Right lobe of liver (tissue), 4 donors: ENCODE results near the gene ARFGAP1.

Experiments used
- POLR2A ChIP-seq: fragments of 450-650 bp; IDR thresholded peaks from one replicate; pipeline ENCODE4 v1.6.1; 2017; ENCODE audit warnings: antibody characterized with exemption, mild to moderate bottlenecking
- TF ChIP-seq, protein P1 (sequence below), 4 donors: fragments of 200-600 bp in 3 of 4; fragments of 450-650 bp in 1 of 4; IDR thresholded peaks; one replicate each; pipeline versions ENCODE4 v1.5.1 to v1.8.0; 2016 to 2022; ENCODE audit warnings: antibody characterized with exemption in 4 of 4, mild to moderate bottlenecking in 2 of 4
- donor health status: DM: no; HTN: no; CAD: no.
- donor health status: DM: no; HTN: no; CAD: no.
- donor health status: DM: no; HTN: yes; CAD: no.

DNA sequence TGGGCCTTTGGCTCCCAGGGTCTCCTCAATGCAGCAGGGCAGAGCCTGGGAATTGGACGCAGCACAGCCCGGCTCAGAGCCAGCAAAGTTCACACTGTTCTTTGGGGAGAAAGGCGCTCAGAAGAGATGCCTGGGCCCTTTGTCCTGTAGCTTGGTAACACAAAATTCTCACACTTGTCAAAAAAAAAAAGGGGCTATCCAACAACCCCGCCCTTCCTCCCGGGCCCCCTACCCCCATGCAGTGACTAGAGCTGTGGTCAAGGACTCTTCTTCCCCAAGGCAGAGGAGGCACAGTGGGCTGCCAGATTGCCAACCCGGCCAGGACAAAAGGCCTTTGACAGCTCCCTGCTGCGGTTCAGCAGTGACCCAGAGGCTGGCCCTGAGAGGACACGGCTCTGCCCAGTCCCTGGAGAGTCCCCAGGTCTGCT, 20.3 kb upstream of the ARFGAP1 start:
- TF ChIP-seq, protein P1, sequence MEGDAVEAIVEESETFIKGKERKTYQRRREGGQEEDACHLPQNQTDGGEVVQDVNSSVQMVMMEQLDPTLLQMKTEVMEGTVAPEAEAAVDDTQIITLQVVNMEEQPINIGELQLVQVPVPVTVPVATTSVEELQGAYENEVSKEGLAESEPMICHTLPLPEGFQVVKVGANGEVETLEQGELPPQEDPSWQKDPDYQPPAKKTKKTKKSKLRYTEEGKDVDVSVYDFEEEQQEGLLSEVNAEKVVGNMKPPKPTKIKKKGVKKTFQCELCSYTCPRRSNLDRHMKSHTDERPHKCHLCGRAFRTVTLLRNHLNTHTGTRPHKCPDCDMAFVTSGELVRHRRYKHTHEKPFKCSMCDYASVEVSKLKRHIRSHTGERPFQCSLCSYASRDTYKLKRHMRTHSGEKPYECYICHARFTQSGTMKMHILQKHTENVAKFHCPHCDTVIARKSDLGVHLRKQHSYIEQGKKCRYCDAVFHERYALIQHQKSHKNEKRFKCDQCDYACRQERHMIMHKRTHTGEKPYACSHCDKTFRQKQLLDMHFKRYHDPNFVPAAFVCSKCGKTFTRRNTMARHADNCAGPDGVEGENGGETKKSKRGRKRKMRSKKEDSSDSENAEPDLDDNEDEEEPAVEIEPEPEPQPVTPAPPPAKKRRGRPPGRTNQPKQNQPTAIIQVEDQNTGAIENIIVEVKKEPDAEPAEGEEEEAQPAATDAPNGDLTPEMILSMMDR (IDR thresholded peaks at IDR 0.05): no peak
- TF ChIP-seq POLR2A: no peak
